CD4-positive, alpha-beta T cell (primary cell): ENCODE measurements around the gene NMT2. TPM values are rescaled to one million over a fixed set of nuclear protein-coding genes. Genes with fewer than 3 reads are reported as not detected.

ENCODE experiments used
- ATAC-seq: fragments of 200-7000 bp; cut with Tn5 transposase; one replicate; pipeline ENCODE4 v1.10.0; 2022; ENCODE audit warnings: mild to moderate bottlenecking; ENCODE audit not compliant: poor library complexity
- CTCF ChIA-PET: fragments of 350-600 bp; sonication (Branson Sonifier 250); formaldehyde crosslinking; loops from one replicate; lab custom pipeline; 2021; ENCODE audit warnings: antibody characterized with exemption, inconsistent platforms; lab: Charles Lee
- POLR2A ChIA-PET: fragments of 350-600 bp; sonication (Branson Sonifier 250); formaldehyde crosslinking; loops from one replicate; lab custom pipeline; 2021; ENCODE audit warnings: antibody characterized with exemption, inconsistent platforms; lab: Charles Lee
- DNase-seq, 14 experiments: peaks; one replicate each; pipeline ENCODE4 v3.0.0-alpha.2; 2013 to 2020; ENCODE audit warnings: mixed read lengths in 2 of 14
- H3K27ac ChIP-seq, 2 donors: one replicate each; pipeline versions ENCODE4 v1.5.1 to v1.7.0; 2013; ENCODE audit warnings: low read length in 2 of 2, low read depth in 1 of 2, mild to moderate bottlenecking in 1 of 2
- H3K27me3 ChIP-seq, 2 experiments: 1 replicate in 1 of 2; 2 replicates in 1 of 2; pipeline versions ENCODE4 v1.6.1 to v1.7.0; 2013; ENCODE audit warnings: low read length in 2 of 2, control low read depth in 1 of 2, mild to moderate bottlenecking in 1 of 2, moderate library complexity in 1 of 2; ENCODE audit not compliant: insufficient read depth in 2 of 2, control insufficient read depth in 1 of 2
- H3K36me3 ChIP-seq: one replicate; pipeline ENCODE4 v1.6.1; 2013; ENCODE audit warnings: low read length, control low read depth; ENCODE audit not compliant: insufficient read depth
- H3K4me1 ChIP-seq: one replicate; pipeline ENCODE4 v1.6.1; 2013; ENCODE audit warnings: low read length, control low read depth; ENCODE audit not compliant: insufficient read depth
- H3K4me3 ChIP-seq: one replicate; pipeline ENCODE4 v1.5.1; 2013; ENCODE audit warnings: mild to moderate bottlenecking, low read length, moderate library complexity
- H3K9me3 ChIP-seq, 2 experiments: 1 replicate in 1 of 2; 2 replicates in 1 of 2; pipeline versions ENCODE4 v1.6.1 to v1.7.0; 2013; ENCODE audit warnings: low read length in 2 of 2, mild to moderate bottlenecking in 2 of 2, control low read depth in 1 of 2, moderate library complexity in 1 of 2; ENCODE audit not compliant: control insufficient read depth in 1 of 2, insufficient read depth in 1 of 2
- H3K27ac Mint-ChIP-seq: one replicate; pipeline ENCODE4 v1.8.0; 2020; ENCODE audit warnings: mixed read lengths
- H3K27me3 Mint-ChIP-seq: one replicate; pipeline ENCODE4 v1.8.0; 2021; ENCODE audit warnings: mixed read lengths
- H3K36me3 Mint-ChIP-seq: one replicate; pipeline ENCODE4 v1.8.0; 2021; ENCODE audit warnings: low read depth, mixed read lengths
- H3K4me1 Mint-ChIP-seq: one replicate; pipeline ENCODE4 v1.8.0; 2021; ENCODE audit warnings: low read depth, mixed read lengths
- H3K4me3 Mint-ChIP-seq: one replicate; pipeline ENCODE4 v1.8.0; 2020; ENCODE audit warnings: mild to moderate bottlenecking, mixed read lengths
- H3K9me3 Mint-ChIP-seq: one replicate; pipeline ENCODE4 v1.8.0; 2020; ENCODE audit warnings: mixed read lengths
- CTCF ChIP-seq: fragments of 200-600 bp; IDR thresholded peaks from one replicate; pipeline ENCODE4 v1.8.0; 2022; ENCODE audit warnings: antibody characterized with exemption, mild to moderate bottlenecking
- intact Hi-C, 2 experiments: fragments of 100-400 bp; cut with DNase I in 1 of 2; cut with micrococcal nuclease in 1 of 2; formaldehyde crosslinking; loops; one replicate each; pipeline versions ENCODE4 v1.15.1 to v1.9.0; 2023 to 2025; cut with DNase I, micrococcal nuclease
- total RNA-seq, 174 experiments: library from RNA in 2 of 174; stranded (reverse) in 2 of 174; gene quantifications; one replicate each; pipeline ENCODE4 v1.2.3 and lab custom pipeline; 2021 to 2026

The NMT2 gene
- total RNA-seq, 2 experiments from 2014 or later, result 23.4 to 28.1 TPM

GRCh38 chr10:15137036-15137359 lies 31.5 kb downstream of the NMT2 start:
- Mint-ChIP-seq H3K4me1 (peaks cover 22% of the 10 kb centered on the region), H3K36me3 (peaks cover 88% of the 10 kb centered on the region), H3K27ac (peak overlapping the region; percentile 42), H3K4me3 (no peak overlapping the region), H3K9me3 (no peaks in the 10 kb centered on the region), H3K27me3 (no peaks in the 10 kb centered on the region)
- Histone ChIP-seq H3K27me3 (no peaks in the 10 kb centered on the region), H3K27ac (no peak overlapping the region), H3K4me1 (peaks cover under 1% of the 10 kb centered on the region), H3K4me3 (no peak overlapping the region), H3K36me3 (peaks cover 69% of the 10 kb centered on the region), H3K9me3 (no peaks in the 10 kb centered on the region)
- CTCF ChIA-PET, result interaction anchor here (1.0 kb wide), 1 partner anchor 30 kb away, joined by 3 read pairs; no protein-coding TSS in a partner anchor
- TF ChIP-seq CTCF, result no peak
- DNase-seq (no peak), ATAC-seq (no peak)
- intact Hi-C loops, result no loop called here
- POLR2A ChIA-PET, result interaction anchor here (1.4 kb wide), 1 partner anchor 32 kb away, joined by 4 read pairs; the partner anchor contains the start of gene NMT2

GRCh38 chr10:15136129-15137035 lies 32.1 kb downstream of the NMT2 start:
- H3K4me1 Mint-ChIP-seq, result peaks cover 16% of the 10 kb centered on the region
- Histone ChIP-seq H3K36me3 (peaks cover 74% of the 10 kb centered on the region), H3K9me3 (no peaks in the 10 kb centered on the region), H3K4me1 (no peaks in the 10 kb centered on the region), H3K27me3 (no peaks in the 10 kb centered on the region), H3K4me3 (no peak overlapping the region), H3K27ac (no peak overlapping the region)
- no peaks in the 10 kb centered on the region for H3K27me3 Mint-ChIP-seq
- intact Hi-C loops, result no loop called here
- no peak for ATAC-seq
- ChIA-PET CTCF (interaction anchor here (1.0 kb wide), 1 partner anchor 30 kb away, joined by 3 read pairs; no protein-coding TSS in a partner anchor), POLR2A (interaction anchor here (1.4 kb wide), 1 partner anchor 32 kb away, joined by 4 read pairs; the partner anchor contains the start of gene NMT2)
- H3K27ac Mint-ChIP-seq, result peak overlapping the region; percentile 20
- H3K36me3 Mint-ChIP-seq, result peaks cover 92% of the 10 kb centered on the region
- no peak for TF ChIP-seq CTCF
- no peak for DNase-seq
- H3K9me3 Mint-ChIP-seq, result no peaks in the 10 kb centered on the region
- no peak overlapping the region for H3K4me3 Mint-ChIP-seq

- H3K36me3 Mint-ChIP-seq, result peaks cover 87% of the 10 kb centered on the region
- H3K27me3 Mint-ChIP-seq, result no peaks in the 10 kb centered on the region
- ATAC-seq (no peak), DNase-seq (no peak)
- TF ChIP-seq CTCF, result no peak
- Histone ChIP-seq H3K27ac (no peak overlapping the region), H3K36me3 (peaks cover 75% of the 10 kb centered on the region), H3K27me3 (no peaks in the 10 kb centered on the region), H3K4me1 (no peaks in the 10 kb centered on the region), H3K4me3 (no peak overlapping the region), H3K9me3 (no peaks in the 10 kb centered on the region)
- POLR2A ChIA-PET, result interaction anchor here (0.6 kb wide), 1 partner anchor 237 kb away, joined by 3 read pairs; no protein-coding TSS in a partner anchor
- no peaks in the 10 kb centered on the region for H3K9me3 Mint-ChIP-seq
- intact Hi-C loops, result no loop called here
- no peak overlapping the region for H3K27ac Mint-ChIP-seq
- H3K4me1 Mint-ChIP-seq, result no peaks in the 10 kb centered on the region
- H3K4me3 Mint-ChIP-seq, result no peak overlapping the region
- CTCF ChIA-PET, result no interaction called here
Observed at GRCh38 chr10:15131330-15131729, 37.2 kb downstream of the NMT2 start.
